GM18505 (cell line): ENCODE data around the gene METTL4.
A peak's percentile ranks its signal among the peaks of the same experiment; 100 is the strongest.
"Not testable (repeated sequence)": the region's sequence is repeated elsewhere in the genome, so short reads cannot be mapped to it uniquely, and the experiment has no call there.

Source experiments
- ATAC-seq: cut with Tn5 transposase; IDR thresholded peaks from one replicate; pipeline ENCODE4 v1.9.1; 2021; ENCODE audit not compliant: unreplicated experiment
- POLR2A ChIP-seq: IDR thresholded peaks from 4 replicates; pipeline ENCODE4 v1.6.1; 2011; ENCODE audit warnings: borderline replicate concordance; ENCODE audit not compliant: insufficient read depth, insufficient read length; ENCODE audit errors: extremely low read depth

METTL4 gene

DNA sequence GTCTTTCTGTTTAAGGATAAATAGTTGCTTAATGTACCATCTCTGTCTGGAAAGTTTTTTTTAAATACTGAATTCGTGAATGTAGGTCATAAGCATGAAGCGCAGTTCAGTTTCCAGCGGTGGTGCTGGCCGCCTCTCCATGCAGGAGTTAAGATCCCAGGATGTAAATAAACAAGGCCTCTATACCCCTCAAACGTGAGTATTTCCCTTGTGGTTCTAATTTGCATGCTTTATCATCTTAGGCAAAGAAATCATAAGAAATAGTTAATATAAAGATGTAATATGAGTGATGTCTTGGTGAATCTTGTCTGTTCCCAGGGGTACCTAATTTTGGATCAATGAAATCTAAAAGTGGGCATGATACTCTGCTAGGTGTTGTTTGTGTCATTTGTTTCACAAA lies 1.6 kb upstream of the METTL4 start:
- TF ChIP-seq POLR2A, result no peak
- no peak for ATAC-seq

DNA sequence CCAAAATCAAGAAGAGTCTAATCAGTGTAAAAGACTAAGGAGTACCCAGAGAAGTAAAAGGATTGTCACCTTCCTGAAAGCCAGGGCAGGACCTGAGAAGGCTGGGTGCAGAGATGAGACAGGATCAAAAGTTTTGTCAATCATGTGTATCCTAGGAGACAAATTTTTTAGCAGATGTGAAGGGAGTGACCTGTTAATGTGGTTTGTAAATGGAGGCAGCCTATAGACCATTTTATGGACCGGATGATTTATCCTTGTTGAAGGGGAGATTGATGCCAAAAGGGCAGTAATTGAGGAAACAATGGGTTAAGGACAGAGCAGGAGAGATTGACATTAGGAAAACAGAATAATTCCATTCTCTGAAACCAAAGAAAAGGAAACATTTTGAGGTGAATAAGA lies 865 bp upstream of the METTL4 start:
- TF ChIP-seq POLR2A, result no peak
- ATAC-seq, result no peak

DNA sequence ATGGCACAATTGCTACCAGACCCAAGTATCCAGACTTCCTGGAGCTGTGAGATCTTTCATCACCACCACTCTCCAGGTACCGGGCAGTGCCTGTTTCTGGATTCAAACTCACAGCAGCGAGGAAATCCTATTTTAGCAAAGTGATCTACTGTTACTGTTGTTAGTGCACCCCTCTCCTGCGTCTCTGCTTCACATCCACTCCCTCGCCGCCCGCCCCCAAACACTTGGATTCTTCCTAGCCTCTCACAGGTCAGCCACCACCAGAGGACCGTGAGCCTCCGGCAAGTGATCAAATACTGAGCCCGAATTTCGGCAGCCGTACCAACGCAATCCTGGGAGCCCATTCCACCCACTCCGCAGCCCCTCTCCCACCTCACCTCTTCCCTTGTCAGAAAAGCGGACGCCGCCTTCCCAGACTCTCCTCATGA lies 519 bp downstream of the METTL4 start:
- TF ChIP-seq POLR2A, result no peak
- ATAC-seq, result peak; percentile 46

DNA sequence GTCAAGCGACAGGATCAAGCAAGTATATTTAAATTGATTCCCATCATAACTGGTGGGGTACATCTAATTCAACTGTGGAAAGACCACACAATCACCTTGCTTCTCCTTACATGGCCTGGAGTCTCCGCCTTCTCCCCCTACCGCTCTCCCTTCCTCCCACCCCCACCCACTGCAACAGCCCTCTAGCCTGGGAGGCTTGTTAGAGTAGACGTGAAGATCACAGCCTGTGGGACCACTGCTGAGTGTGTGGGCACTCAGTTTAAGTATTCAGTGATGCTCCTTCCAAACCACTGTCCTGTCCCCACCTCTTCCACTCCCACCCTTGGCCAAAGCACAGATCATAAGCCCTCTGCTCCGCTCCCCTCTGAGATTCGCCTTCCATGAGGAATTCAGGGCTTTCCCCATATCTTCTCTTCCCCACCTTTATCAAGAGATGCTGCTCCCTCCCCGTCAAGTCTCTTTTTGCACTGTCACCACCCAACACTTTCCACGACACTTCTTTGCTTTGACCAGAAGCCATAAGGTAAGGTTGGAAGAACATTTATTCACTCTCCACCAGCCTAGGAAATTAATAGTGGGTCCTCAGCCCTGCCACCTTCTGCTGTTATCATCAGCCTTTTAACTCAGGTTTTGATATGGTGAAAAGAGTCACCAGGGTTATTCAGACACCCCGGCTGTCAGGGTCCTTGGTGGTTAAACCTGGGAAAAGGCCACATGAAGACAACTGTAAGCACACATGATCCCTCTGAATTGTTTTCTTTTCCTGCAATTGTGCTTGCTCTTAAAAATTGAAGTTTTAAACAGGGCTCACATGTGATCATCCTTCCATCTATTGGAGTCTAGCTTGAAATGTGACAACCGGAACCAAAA lies 1.7 kb downstream of the METTL4 start:
- no peak for TF ChIP-seq POLR2A
- ATAC-seq, result no peak

DNA sequence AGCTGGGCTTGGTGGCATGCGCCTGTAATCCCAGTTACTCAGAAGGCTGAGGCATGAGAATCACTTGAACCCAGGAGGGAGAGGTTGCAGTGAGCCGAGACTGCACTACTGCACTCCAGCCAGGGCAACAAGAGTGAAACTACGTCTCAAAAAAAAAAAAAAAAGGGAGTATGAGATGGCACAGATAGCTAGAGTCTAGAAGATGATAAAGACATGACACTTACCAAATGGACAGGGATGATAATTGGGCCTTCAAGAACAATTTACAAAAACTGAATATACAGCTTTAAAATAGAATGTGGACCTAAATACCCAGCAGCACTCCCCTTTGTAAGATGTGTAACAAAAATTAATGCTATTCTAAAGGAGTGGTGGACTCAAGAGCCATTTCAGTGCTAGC lies 2.7 kb downstream of the METTL4 start:
- ATAC-seq, result no peak

DNA sequence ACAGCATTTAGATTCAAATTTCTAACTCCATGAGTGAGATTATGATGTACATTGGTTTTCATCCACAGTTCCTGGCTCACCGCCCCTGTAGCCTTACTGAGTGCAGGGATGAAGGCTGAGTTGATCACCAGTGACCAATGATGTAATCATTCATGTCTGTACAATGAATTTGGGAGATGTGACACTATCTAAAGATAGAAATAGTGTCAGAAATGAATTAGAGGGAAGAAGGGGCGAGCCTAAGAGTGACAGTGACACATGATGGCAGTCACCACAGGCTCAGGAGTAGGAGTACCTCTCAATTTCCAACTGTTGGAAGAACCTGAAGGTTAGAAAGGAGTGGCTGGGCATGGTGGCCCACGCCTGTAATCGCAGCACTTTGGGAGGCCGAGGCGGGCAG lies 3.2 kb downstream of the METTL4 start:
- TF ChIP-seq POLR2A, result no peak
- ATAC-seq, result no peak

More for the DNA sequence above, 2.7 kb downstream of the METTL4 start:
- TF ChIP-seq POLR2A, result no peak

DNA sequence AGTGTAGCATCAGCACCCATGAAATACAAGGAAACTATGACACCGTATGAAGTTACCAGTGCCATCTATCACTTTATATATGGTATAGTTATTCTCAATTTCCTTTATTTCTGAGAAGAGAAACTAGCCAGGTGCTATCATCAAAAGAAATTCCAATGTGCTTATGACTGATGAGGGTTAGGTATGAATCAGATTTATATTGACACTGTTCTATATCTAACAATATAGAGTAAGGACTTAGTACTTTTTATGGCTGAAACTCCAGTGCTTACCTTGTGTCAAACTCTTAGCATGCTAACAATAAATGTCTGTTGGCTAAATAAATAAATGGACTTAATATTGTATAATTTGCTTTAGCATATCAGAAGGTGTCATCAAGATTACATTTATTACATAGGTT lies 6.9 kb downstream of the METTL4 start:
- TF ChIP-seq POLR2A, result no peak
- ATAC-seq, result no peak

DNA sequence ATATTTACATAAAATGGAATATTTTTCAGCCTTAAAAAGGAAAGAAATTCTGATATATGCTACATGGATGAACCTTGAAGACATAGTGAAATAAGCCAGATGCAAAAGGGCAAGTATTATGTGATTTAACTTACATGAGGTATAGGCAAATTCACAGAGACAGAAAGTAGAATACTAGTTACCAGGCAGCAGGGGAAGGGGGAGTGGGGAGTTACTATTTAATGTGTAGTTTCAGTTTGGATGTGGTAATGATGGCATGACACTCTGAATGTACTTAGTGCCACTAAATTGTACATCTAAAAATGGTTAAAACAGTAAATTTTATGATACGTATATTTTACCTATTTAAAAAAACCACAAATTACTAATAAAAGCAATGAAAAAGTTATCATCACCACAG lies 12.1 kb downstream of the METTL4 start:
- ATAC-seq, result no peak
- TF ChIP-seq POLR2A, result no peak

DNA sequence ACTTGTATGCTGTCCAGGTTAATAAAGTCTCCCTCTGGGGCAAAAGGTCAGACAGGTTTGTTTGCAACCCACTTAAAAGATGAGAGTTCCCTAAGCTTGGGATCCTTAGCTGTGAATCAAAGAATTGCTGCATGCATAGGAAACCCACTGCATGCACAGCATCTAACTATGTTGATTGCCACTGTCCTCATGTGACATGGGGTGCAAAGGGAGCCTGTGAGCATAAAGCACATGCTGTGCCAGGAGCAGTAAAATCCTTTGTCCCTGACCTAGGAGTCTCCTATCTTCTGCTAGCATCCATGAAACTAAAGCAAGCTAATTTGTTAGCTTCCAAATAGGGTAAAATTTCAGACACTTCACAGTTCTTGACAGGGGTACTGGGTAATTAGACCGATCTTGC lies 13.8 kb downstream of the METTL4 start:
- no peak for TF ChIP-seq POLR2A
- ATAC-seq, result no peak

DNA sequence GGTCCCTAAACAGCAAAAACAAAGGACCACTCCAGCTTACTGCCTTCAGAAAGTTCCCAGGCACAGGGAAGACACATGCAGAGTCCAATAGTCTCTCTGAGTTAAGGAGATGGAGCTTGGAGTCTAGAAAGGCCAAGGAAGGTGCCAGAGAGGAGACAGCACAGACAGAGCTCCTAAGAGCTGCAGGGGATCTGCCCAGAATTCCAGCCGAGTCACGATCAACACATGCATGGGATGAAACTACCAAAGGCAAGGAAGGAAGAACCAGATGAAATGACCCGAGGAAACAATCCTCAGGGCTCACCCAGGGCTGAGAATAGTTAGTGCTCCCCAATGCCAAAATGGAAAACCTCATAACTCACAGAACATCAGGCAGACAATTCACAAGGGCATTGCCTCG lies 15.4 kb downstream of the METTL4 start:
- TF ChIP-seq POLR2A, result no peak
- no peak for ATAC-seq

DNA sequence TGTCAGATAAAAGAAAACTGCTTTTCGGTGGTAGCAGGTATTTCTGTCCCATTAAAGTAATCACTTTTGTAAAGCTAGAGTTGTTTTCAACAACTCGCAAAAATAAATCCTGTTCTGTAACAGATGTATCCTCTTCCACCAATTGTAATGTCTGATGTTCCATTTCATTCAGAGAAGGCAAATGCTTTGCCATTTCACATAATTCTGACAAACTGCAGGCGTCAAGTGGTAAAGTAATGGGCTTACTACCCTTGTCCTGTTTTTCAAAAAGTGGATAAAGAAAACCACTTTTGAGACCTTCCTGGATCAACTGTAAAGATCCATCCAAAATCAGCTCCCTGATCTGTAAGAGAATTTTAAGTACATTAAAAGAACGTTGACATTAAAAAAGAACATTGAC lies 16.6 kb downstream of the METTL4 start:
- ATAC-seq, result no peak

DNA sequence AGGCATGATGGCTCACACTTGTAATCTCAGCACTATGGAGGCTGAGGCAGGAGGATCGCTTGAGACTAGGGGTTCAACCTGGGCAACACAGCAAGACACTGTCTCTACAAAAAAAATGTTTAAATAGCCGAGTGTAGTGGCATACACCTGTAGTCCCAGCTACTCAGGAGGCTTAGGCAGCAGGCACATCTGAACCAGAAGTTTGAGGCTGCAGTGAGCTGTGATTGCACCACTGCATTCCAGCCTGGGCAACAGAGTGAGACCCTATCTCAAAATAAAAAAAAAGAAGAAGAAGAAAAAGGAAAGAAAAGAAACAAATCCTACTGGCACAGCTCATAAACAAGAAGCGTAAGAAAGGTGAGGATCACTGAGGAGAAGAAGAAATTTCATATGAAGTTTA lies 19.9 kb downstream of the METTL4 start:
- TF ChIP-seq POLR2A, result no peak
- ATAC-seq, result no peak

More for the DNA sequence above, 16.6 kb downstream of the METTL4 start:
- no peak for TF ChIP-seq POLR2A

DNA sequence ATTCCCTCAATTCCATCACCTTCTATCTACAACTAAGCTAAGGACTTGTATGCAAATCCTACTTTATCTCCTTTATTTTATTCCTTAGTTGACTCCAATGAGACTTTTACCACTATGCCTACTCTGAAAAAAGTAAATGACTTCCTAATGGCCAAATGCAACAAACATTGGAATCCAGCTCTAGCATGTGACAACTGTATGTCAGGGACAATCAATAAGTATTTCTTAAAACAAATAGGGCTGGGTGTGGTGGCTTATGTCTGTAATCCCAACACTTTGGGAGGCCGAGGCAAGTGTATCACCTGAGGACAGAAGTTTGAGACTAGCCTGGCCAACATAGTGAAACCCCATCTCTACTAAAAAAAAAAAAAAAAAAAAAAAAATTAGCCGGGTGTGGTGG lies 21.8 kb downstream of the METTL4 start:
- no peak for TF ChIP-seq POLR2A
- no peak for ATAC-seq

DNA sequence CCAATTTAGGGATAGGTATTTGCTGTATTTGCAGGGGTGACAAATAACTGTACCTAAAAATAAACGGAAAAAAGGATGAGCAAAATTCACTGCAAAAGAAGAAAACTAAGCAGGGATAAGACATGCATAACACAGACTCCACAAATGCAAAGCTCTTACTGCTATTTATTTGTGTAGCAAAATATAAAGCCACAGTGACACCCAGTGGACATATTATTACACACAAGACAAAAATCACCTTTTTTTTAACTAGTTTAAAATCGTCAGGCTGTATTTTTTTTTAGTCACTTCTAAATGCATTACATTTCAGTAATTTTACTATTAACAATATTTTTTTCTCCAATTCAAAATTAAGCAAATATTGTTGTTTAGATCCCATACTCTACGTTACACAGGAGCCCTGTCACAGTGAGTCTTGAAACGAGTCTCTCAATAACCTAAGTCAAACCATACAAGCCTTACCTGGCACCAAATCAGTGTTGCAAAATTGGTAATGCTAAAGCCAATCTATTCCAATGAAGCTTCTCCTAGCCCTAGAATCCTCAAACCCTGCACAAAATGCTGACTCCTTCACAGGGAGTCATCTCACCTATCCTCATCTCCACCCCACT lies 23.7 kb downstream of the METTL4 start:
- no peak for TF ChIP-seq POLR2A
- ATAC-seq, result peak; percentile 70

DNA sequence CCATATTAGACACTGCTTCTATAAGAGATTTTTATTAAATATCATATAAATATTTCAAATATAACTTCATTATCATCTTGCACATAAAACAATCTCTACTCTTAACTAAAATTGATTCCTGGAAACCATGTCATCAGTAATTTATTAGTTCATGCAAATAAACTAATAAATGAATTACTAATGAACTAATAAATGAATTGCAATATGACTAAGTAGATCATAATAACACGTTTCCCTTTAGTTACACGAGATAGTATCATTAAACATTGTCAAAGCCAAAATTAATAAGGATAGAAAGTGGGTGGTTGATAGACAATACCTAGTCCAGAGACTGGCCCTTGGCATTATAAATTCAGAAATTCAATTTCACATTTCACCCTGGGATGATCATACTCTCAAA lies 26.1 kb downstream of the METTL4 start:
- no peak for TF ChIP-seq POLR2A
- ATAC-seq, result no peak

DNA sequence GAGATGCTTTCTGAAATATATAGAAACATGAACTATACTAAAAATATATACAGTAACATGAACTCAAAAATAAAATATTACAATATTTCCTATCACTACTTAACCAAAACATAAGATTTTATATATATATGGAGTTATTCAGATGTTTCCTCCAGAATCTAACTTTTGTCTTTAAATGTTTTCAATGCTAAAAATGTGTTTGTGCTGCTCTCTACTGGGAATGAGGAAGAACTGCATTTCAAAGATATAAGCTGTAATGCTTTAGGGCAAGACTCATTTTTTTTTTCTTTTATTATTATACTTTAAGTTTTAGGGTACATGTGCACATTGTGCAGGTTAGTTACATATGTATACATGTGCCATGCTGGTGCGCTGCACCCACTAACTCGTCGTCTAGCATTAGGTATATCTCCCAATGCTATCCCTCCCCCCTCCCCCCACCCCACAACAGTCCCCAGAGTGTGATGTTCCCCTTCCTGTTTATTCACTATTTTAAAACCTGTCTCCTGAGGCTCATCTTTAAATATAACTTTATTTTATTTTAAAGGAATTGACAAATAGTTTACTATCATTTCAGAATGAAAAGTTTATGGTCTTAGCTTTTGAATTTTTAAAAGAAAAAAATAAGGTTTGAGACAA lies 29.3 kb downstream of the METTL4 start:
- ATAC-seq, result not testable (repeated sequence)
